Raji (cell line): ENCODE results near the gene GAL3ST1.
A peak's percentile ranks its signal among the peaks of the same experiment; 100 is the strongest.

Source experiments
- POLR2A ChIP-seq: IDR thresholded peaks from 2 replicates; pipeline ENCODE4 v1.6.1; 2011; ENCODE audit warnings: low read depth, low read length, control low read depth; ENCODE audit not compliant: insufficient read depth

Gene GAL3ST1

GRCh38 chr22:30602049-30602448 lies 27.6 kb upstream of the GAL3ST1 start:
- no peak for TF ChIP-seq POLR2A

GRCh38 chr22:30601464-30601863 lies 27.0 kb upstream of the GAL3ST1 start:
- TF ChIP-seq POLR2A = no peak

- no peak for TF ChIP-seq POLR2A
Observed at GRCh38 chr22:30600921-30601320, 26.5 kb upstream of the GAL3ST1 start.

- TF ChIP-seq POLR2A = no peak
Observed at GRCh38 chr22:30598986-30599385, 24.5 kb upstream of the GAL3ST1 start.

- TF ChIP-seq POLR2A = no peak
Observed at GRCh38 chr22:30596886-30597285, 22.4 kb upstream of the GAL3ST1 start.

GRCh38 chr22:30596199-30596598 lies 21.7 kb upstream of the GAL3ST1 start:
- no peak for TF ChIP-seq POLR2A

- TF ChIP-seq POLR2A = peak; percentile 71
Observed at GRCh38 chr22:30591588-30592359, 17.3 kb upstream of the GAL3ST1 start, which contains the start of gene PES1. TSS of gene PES1 (minus strand) at chr22:30591910. CDS start at chr22:30591833, 77 bp downstream.

- TF ChIP-seq POLR2A = no peak
Observed at GRCh38 chr22:30591191-30591587, 16.7 kb upstream of the GAL3ST1 start.

GRCh38 chr22:30586414-30586813 lies 11.9 kb upstream of the GAL3ST1 start:
- no peak for TF ChIP-seq POLR2A

GRCh38 chr22:30584441-30584840 lies 10.0 kb upstream of the GAL3ST1 start:
- no peak for TF ChIP-seq POLR2A

GRCh38 chr22:30582788-30583545 lies 8.5 kb upstream of the GAL3ST1 start:
- TF ChIP-seq POLR2A = no peak

GRCh38 chr22:30582051-30582450 lies 7.6 kb upstream of the GAL3ST1 start:
- no peak for TF ChIP-seq POLR2A

GRCh38 chr22:30580896-30581295 lies 6.4 kb upstream of the GAL3ST1 start:
- TF ChIP-seq POLR2A = no peak

GRCh38 chr22:30578481-30578880 lies 4.0 kb upstream of the GAL3ST1 start:
- no peak for TF ChIP-seq POLR2A

GRCh38 chr22:30575859-30576258 lies 1.4 kb upstream of the GAL3ST1 start:
- TF ChIP-seq POLR2A = no peak

GRCh38 chr22:30574997-30575671 lies 669 bp upstream of the GAL3ST1 start:
- TF ChIP-seq POLR2A = no peak

- no peak for TF ChIP-seq POLR2A
Observed at GRCh38 chr22:30573594-30574094, 821 bp downstream of the GAL3ST1 start.
